ENCODE data around the gene DPY19L3.
A peak's percentile ranks its signal among the peaks of the same experiment; 100 is the strongest.

DPY19L3 gene

DNA sequence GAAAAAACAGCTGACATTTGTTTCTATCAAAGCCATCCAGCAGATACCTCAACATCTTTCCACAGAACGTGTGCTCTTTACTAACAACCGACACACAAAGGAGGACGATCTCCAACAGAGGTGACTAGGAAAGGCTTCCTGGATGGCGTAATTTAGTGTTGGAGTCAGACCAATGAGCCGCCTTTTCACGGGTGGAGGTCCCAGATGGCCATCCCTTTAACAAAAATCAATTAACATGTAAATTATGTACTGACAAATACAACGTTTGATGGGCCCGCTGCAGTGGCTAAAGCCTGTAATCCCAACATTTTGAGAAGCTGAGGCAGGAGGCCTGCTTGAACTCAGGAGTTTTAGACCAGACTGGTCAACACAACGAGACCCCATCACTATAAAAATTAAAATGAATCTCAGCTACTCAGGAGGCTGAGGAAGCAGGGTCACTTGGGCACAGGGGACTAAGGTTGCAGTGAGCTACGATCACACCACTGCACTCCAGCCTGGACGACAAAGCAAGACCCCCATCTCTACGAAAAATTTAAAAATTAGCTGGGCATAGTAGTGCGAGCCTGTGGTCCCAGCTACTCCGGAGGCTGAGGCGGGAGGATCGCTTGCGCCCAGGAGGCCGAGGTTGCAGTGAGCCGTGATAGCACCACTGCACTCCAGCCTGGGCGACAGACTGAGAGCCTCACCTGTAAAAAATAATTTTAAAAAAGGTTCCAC lies 1.2 kb upstream of the DPY19L3 start:
- no peak overlapping the region for H3K18ac ChIP-seq (ENCODE audit: low read length)
- peak overlapping the region; percentile 40 for H3K4ac ChIP-seq (ENCODE audit: low read depth, low read length)
- H4K12ac ChIP-seq (ENCODE audit: low read depth, low read length) = peak overlapping the region; percentile 43
- DNase-seq = no peak
- H3K23ac ChIP-seq (ENCODE audit: low read length) = no peak overlapping the region
- H2AFZ ChIP-seq (ENCODE audit: insufficient read depth, low read length, poor library complexity) = peak overlapping the region; percentile 6
- H3K36me3 ChIP-seq (ENCODE audit: control insufficient read depth in 1 of 2, insufficient read depth in 2 of 2, low read length in 2 of 2) = peaks cover under 1 to 3% of the 10 kb centered on the region in 2 experiments
- H2BK5ac ChIP-seq (ENCODE audit: low read depth, low read length, poor library complexity) = no peak overlapping the region
- peak overlapping the region; percentile 99 for H3K9ac ChIP-seq (ENCODE audit: low read length)
- WGBS (ENCODE audit: extremely low coverage, insufficient coverage, insufficient read length) = no CpG with 5 or more reads among the region's 20 CpGs
- no peak overlapping the region for H2BK120ac ChIP-seq (ENCODE audit: insufficient read depth, low read length, poor library complexity)
- H3K4me2 ChIP-seq (ENCODE audit: low read length) = peak overlapping the region; percentile 87
- H3K4me1 ChIP-seq (ENCODE audit: control insufficient read depth in 1 of 2, insufficient read depth in 2 of 2, low read length in 2 of 2) = peaks cover 8 to 9% of the 10 kb centered on the region in 2 experiments
- H3K27me3 ChIP-seq (ENCODE audit: insufficient read depth, low read length) = no peaks in the 10 kb centered on the region
- peak overlapping the region; percentile 90 for H4K91ac ChIP-seq (ENCODE audit: low read depth, low read length)
- H3K79me2 ChIP-seq (ENCODE audit: control insufficient read depth, insufficient read depth, low read length, poor library complexity) = peaks cover 11% of the 10 kb centered on the region
- no peak overlapping the region for H2AK5ac ChIP-seq (ENCODE audit: low read length)
- H3K4me3 ChIP-seq (ENCODE audit: low read depth, low read length) = no peak overlapping the region
- H4K8ac ChIP-seq (ENCODE audit: low read depth, low read length) = peak overlapping the region; percentile 50
- H3K9me3 ChIP-seq (ENCODE audit: insufficient read depth, low read depth, low read length) = no peaks in the 10 kb centered on the region
- peak overlapping the region; percentile 22 for H3K14ac ChIP-seq (ENCODE audit: low read length)
- no peak overlapping the region for H3K27ac ChIP-seq (ENCODE audit: low read depth, low read length)
- H3K79me1 ChIP-seq (ENCODE audit: low read length) = peaks cover 12% of the 10 kb centered on the region
- H2BK12ac ChIP-seq (ENCODE audit: low read length) = no peak overlapping the region

DNA sequence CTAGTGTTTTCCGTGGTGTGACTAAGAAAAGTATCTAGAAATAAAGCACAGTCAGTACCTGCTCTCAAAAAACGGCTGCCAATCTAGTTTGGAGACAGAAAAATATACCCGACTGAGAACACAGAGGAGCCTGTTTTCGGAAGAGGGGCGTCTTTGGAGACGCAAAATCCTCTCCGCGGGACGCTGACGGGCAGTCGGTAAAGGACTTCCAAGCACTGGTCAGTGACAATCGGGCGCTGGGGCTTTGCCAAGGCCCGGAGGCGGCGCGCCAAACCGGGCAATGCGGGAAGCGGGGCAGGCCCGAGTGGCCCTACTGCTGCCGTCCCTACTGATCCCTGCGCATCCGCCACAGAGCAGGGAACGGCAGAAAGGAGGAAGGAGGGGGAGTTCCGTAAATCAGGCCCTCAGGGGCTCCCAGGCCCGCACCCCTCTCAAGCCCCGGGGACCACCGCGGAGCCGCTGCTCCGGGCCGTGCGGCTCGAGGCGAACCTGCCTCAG lies 588 bp upstream of the DPY19L3 start:
- peak overlapping the region; percentile 85 for H3K4ac ChIP-seq (ENCODE audit: low read depth, low read length)
- H2BK120ac ChIP-seq (ENCODE audit: insufficient read depth, low read length, poor library complexity) = peak overlapping the region; percentile 60
- peak overlapping the region; percentile 87 for H3K14ac ChIP-seq (ENCODE audit: low read length)
- peak overlapping the region; percentile 33 for H2AK5ac ChIP-seq (ENCODE audit: low read length)
- H3K18ac ChIP-seq (ENCODE audit: low read length) = peak overlapping the region; percentile 58
- H4K91ac ChIP-seq (ENCODE audit: low read depth, low read length) = peak overlapping the region; percentile 90
- H3K23ac ChIP-seq (ENCODE audit: low read length) = no peak overlapping the region
- H3K4me2 ChIP-seq (ENCODE audit: low read length) = peak overlapping the region; percentile 87
- peak overlapping the region; percentile 95 for H3K27ac ChIP-seq (ENCODE audit: low read depth, low read length)
- H3K79me2 ChIP-seq (ENCODE audit: control insufficient read depth, insufficient read depth, low read length, poor library complexity) = peaks cover 11% of the 10 kb centered on the region
- WGBS (ENCODE audit: extremely low coverage, insufficient coverage, insufficient read length) = no CpG with 5 or more reads among the region's 36 CpGs
- peak overlapping the region; percentile 62 for H2AFZ ChIP-seq (ENCODE audit: insufficient read depth, low read length, poor library complexity)
- H3K4me3 ChIP-seq (ENCODE audit: low read depth, low read length) = peak overlapping the region; percentile 89
- H2BK5ac ChIP-seq (ENCODE audit: low read depth, low read length, poor library complexity) = peak overlapping the region; percentile 67
- H4K8ac ChIP-seq (ENCODE audit: low read depth, low read length) = peak overlapping the region; percentile 93
- no peaks in the 10 kb centered on the region for H3K9me3 ChIP-seq (ENCODE audit: insufficient read depth, low read depth, low read length)
- peaks cover 3 to 8% of the 10 kb centered on the region in 2 experiments for H3K36me3 ChIP-seq (ENCODE audit: control insufficient read depth in 1 of 2, insufficient read depth in 2 of 2, low read length in 2 of 2)
- H3K9ac ChIP-seq (ENCODE audit: low read length) = peak overlapping the region; percentile 99
- DNase-seq = peak; percentile 53 to 71
- H4K12ac ChIP-seq (ENCODE audit: low read depth, low read length) = peak overlapping the region; percentile 55
- peaks cover 8 to 9% of the 10 kb centered on the region in 2 experiments for H3K4me1 ChIP-seq (ENCODE audit: control insufficient read depth in 1 of 2, insufficient read depth in 2 of 2, low read length in 2 of 2)
- H3K79me1 ChIP-seq (ENCODE audit: low read length) = peaks cover 12% of the 10 kb centered on the region
- no peak overlapping the region for H2BK12ac ChIP-seq (ENCODE audit: low read length)
- H3K27me3 ChIP-seq (ENCODE audit: insufficient read depth, low read length) = no peaks in the 10 kb centered on the region

- Histone ChIP-seq H3K79me1 (ENCODE audit: low read length) (peaks cover 12% of the 10 kb centered on the region), H3K9me3 (ENCODE audit: insufficient read depth, low read depth, low read length) (no peaks in the 10 kb centered on the region), H2AFZ (ENCODE audit: insufficient read depth, low read length, poor library complexity) (peak overlapping the region; percentile 94), H2BK120ac (ENCODE audit: insufficient read depth, low read length, poor library complexity) (no peak overlapping the region), H3K27me3 (ENCODE audit: insufficient read depth, low read length) (no peaks in the 10 kb centered on the region), H3K4me1 (ENCODE audit: control insufficient read depth in 1 of 2, insufficient read depth in 2 of 2, low read length in 2 of 2) (peaks cover 8 to 9% of the 10 kb centered on the region in 2 experiments), H4K91ac (ENCODE audit: low read depth, low read length) (peak overlapping the region; percentile 99), H3K4ac (ENCODE audit: low read depth, low read length) (peak overlapping the region; percentile 86), H3K27ac (ENCODE audit: low read depth, low read length) (peak overlapping the region; percentile 96), H2BK12ac (ENCODE audit: low read length) (no peak overlapping the region), H4K8ac (ENCODE audit: low read depth, low read length) (peak overlapping the region; percentile 97), H3K4me3 (ENCODE audit: low read depth, low read length) (peak overlapping the region; percentile 95), H4K12ac (ENCODE audit: low read depth, low read length) (peak overlapping the region; percentile 68), H3K9ac (ENCODE audit: low read length) (peak overlapping the region; percentile 63), H2AK5ac (ENCODE audit: low read length) (no peak overlapping the region), H3K36me3 (ENCODE audit: control insufficient read depth in 1 of 2, insufficient read depth in 2 of 2, low read length in 2 of 2) (peaks cover 3 to 8% of the 10 kb centered on the region in 2 experiments), H2BK5ac (ENCODE audit: low read depth, low read length, poor library complexity) (peak overlapping the region; percentile 37), H3K18ac (ENCODE audit: low read length) (peak overlapping the region; percentile 42), H3K14ac (ENCODE audit: low read length) (peak overlapping the region; percentile 48), H3K23ac (ENCODE audit: low read length) (no peak overlapping the region), H3K79me2 (ENCODE audit: control insufficient read depth, insufficient read depth, low read length, poor library complexity) (peaks cover 11% of the 10 kb centered on the region), H3K4me2 (ENCODE audit: low read length) (peak overlapping the region; percentile 69)
- no CpG with 5 or more reads among the region's 33 CpGs for WGBS (ENCODE audit: extremely low coverage, insufficient coverage, insufficient read length)
- DNase-seq = peak in 1 of 2 donors; percentile 40
These were observed 812 bp downstream of the DPY19L3 start for GRCh38 chr19:32406161-32407003.

All from trophoblast cell (in vitro differentiated cells and primary cell).